Large intestine (tissue), 3 donors: ENCODE measurements around the gene PPP2R5B. TPM values are rescaled to one million over a fixed set of nuclear protein-coding genes. Genes with fewer than 3 reads are reported as not detected.
A peak's percentile ranks its signal among the peaks of the same experiment; 100 is the strongest.

Experiments
- DNase-seq, 2 donors: peaks; one replicate each; pipeline versions ENCODE4 v3.0.0 to v3.0.0-alpha.2; 2013
- H3K27ac ChIP-seq: one replicate; pipeline ENCODE4 v1.5.1; 2013; ENCODE audit warnings: low read length
- H3K27me3 ChIP-seq: 2 replicates; pipeline ENCODE4 v1.6.1; 2013; ENCODE audit warnings: low read length; ENCODE audit not compliant: control insufficient read depth, insufficient read depth
- H3K36me3 ChIP-seq: 2 replicates; pipeline ENCODE4 v1.6.1; 2013; ENCODE audit warnings: low read length; ENCODE audit not compliant: control insufficient read depth, insufficient read depth
- H3K4me1 ChIP-seq: one replicate; pipeline ENCODE4 v1.6.1; 2013; ENCODE audit warnings: low read length; ENCODE audit not compliant: control insufficient read depth, insufficient read depth
- H3K4me3 ChIP-seq: one replicate; pipeline ENCODE4 v1.5.1; 2013; ENCODE audit warnings: low read length
- H3K9me3 ChIP-seq: one replicate; pipeline ENCODE4 v1.6.1; 2013; ENCODE audit warnings: mild to moderate bottlenecking, low read depth, low read length, moderate library complexity; ENCODE audit not compliant: control insufficient read depth
- WGBS: methylation state at CpG from one replicate; pipeline ENCODE4 v1.1.5; 2013; ENCODE audit warnings: low lambda C conversion rate; ENCODE audit not compliant: insufficient coverage; 5-methylcytosine and 5-hydroxymethylcytosine counted together
- polyA plus RNA-seq: library from polyadenylated mRNA; unstranded; fragments of 120-200 nt; gene quantifications from one replicate; pipeline ENCODE4 v1.2.1, GENCODE V29; 2013

PPP2R5B gene
- polyA plus RNA-seq, 1 donor, result 11.6 TPM

GRCh38 chr11:64947208-64947814 is 22.8 kb downstream of the PPP2R5B start:
- H3K27ac ChIP-seq, result no peak overlapping the region
- H3K36me3 ChIP-seq, result no peaks in the 10 kb centered on the region
- no peak overlapping the region for H3K4me3 ChIP-seq
- no peaks in the 10 kb centered on the region for H3K27me3 ChIP-seq
- DNase-seq, result no peak
- H3K9me3 ChIP-seq, result no peaks in the 10 kb centered on the region
- H3K4me1 ChIP-seq, result no peaks in the 10 kb centered on the region
- no CpG with 5 or more reads among the region's 5 CpGs for WGBS

GRCh38 chr11:64951529-64951928 is 27.0 kb downstream of the PPP2R5B start:
- Histone ChIP-seq H3K4me1 (no peaks in the 10 kb centered on the region), H3K27me3 (no peaks in the 10 kb centered on the region), H3K9me3 (no peaks in the 10 kb centered on the region), H3K27ac (no peak overlapping the region), H3K36me3 (no peaks in the 10 kb centered on the region), H3K4me3 (no peak overlapping the region)
- DNase-seq, result no peak
- WGBS, result no CpG with 5 or more reads among the region's 4 CpGs

GRCh38 chr11:64954201-64954600 is 29.7 kb downstream of the PPP2R5B start:
- H3K27ac ChIP-seq, result no peak overlapping the region
- no peaks in the 10 kb centered on the region for H3K4me1 ChIP-seq
- H3K36me3 ChIP-seq, result no peaks in the 10 kb centered on the region
- WGBS, result no CpG with 5 or more reads among the region's 5 CpGs
- H3K4me3 ChIP-seq, result no peak overlapping the region
- H3K9me3 ChIP-seq, result no peaks in the 10 kb centered on the region
- DNase-seq, result no peak
- H3K27me3 ChIP-seq, result no peaks in the 10 kb centered on the region

DNA sequence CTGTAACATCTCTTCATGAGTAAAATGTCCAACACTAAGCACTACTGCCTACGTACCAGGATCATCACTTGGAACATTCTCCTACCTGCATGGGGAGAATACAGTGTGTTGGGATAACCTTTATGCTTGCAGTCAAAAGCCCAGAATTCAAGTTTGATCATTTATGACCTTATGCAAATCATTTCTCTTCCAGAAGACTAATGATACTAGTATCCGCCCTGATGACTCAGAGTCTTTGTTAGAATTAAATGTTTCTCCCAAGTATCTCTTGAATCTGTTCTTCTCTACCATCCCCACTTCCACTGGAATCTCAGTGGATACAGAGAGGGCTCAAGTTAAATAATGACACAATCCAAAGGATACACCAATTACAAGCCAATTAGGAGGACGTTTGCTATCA is 35.0 kb downstream of the PPP2R5B start:
- WGBS, result 80% methylated on average over 1 of the region's 3 CpGs
- H3K4me3 ChIP-seq, result no peak overlapping the region
- H3K4me1 ChIP-seq, result no peaks in the 10 kb centered on the region
- H3K36me3 ChIP-seq, result no peaks in the 10 kb centered on the region
- no peaks in the 10 kb centered on the region for H3K9me3 ChIP-seq
- no peak for DNase-seq
- H3K27me3 ChIP-seq, result no peaks in the 10 kb centered on the region
- no peak overlapping the region for H3K27ac ChIP-seq

DNA sequence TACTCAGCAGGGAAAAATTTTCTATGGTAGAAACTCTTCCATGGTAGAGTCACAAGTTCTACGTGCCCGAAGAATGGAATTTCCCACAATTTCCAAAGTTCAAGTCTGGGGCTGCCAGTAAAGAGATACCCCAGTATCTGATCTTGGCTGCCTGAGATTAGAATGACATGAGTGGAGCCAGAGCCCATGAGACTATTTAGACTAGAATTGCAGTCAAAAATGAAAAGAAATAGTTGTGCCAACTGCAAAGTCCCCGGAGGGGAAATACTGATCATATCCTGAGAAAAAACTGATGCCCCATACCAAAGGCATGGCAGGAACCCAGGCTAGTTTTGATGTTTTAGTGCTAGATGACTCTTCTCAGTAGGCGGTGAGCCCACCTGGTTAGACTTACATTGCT is 36.2 kb downstream of the PPP2R5B start:
- Histone ChIP-seq H3K4me1 (no peaks in the 10 kb centered on the region), H3K9me3 (no peaks in the 10 kb centered on the region), H3K4me3 (no peak overlapping the region), H3K27ac (no peak overlapping the region), H3K27me3 (no peaks in the 10 kb centered on the region), H3K36me3 (no peaks in the 10 kb centered on the region)
- no peak for DNase-seq
- WGBS, result 88% methylated on average over 1 of the region's 4 CpGs

DNA sequence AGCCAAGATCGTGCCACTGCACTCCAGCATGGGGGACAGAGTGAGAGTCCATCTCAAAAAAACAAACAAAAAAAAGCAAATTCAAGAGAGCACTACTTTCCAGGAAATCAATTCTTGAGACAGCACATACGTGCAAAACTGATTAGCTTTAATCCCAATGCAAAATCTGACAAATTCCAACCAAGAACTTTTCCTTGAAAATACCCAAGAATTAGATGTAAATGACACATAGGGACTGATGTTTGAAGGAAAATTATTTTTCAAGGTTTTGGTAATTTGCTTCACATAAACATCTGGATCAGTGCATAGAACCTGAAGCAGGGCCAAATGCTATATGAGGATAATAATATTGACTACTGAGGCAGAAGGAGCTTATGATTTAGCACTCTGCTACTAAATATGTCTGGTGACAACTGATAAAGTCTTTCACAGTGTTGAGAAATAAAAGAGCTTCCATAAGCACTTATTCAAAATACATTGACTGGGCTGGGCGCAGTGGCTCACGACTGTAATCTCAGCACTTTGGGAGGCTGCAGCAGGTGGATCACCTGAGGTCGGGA is 38.7 kb downstream of the PPP2R5B start:
- WGBS, result no CpG with 5 or more reads among the region's 5 CpGs
- no peak overlapping the region for H3K27ac ChIP-seq
- H3K4me3 ChIP-seq, result no peak overlapping the region
- H3K4me1 ChIP-seq, result no peaks in the 10 kb centered on the region
- H3K27me3 ChIP-seq, result no peaks in the 10 kb centered on the region
- DNase-seq, result no peak
- no peaks in the 10 kb centered on the region for H3K9me3 ChIP-seq
- H3K36me3 ChIP-seq, result no peaks in the 10 kb centered on the region

DNA sequence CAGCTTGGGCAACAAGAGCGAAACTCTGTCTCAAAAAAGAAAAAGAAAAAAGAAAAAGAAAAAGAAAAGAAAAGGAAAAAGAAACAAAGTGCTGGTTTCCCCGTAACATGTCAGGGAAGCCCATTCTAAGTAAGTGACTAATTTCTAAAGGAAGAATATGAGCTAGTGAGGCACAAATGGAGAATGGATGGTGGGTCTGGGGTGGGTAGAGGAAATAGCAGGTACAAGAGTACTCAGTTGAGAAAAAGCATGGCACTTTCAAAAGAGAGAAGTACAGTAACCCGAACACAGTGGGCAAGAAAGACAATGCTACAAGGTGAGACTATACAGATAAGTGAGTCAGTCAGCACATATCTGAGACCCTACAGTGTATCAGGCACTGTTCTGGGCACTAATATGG is 42.9 kb downstream of the PPP2R5B start:
- WGBS, result 97% methylated on average over 2 of the region's 3 CpGs

GRCh38 chr11:64969209-64969608 is 44.7 kb downstream of the PPP2R5B start:
- Histone ChIP-seq H3K4me1 (peaks cover 10% of the 10 kb centered on the region), H3K27me3 (peaks cover 5% of the 10 kb centered on the region), H3K9me3 (peaks cover 4% of the 10 kb centered on the region), H3K4me3 (no peak overlapping the region), H3K27ac (peak overlapping the region; percentile 60), H3K36me3 (no peaks in the 10 kb centered on the region)
- 13% methylated on average over 1 of the region's 5 CpGs for WGBS
- peak; percentile 36 to 73 for DNase-seq

More for the DNA sequence above, 42.9 kb downstream of the PPP2R5B start:
- DNase-seq, result no peak
- H3K4me3 ChIP-seq, result no peak overlapping the region
- no peaks in the 10 kb centered on the region for H3K36me3 ChIP-seq
- H3K27ac ChIP-seq, result no peak overlapping the region
- H3K27me3 ChIP-seq, result peaks cover 5% of the 10 kb centered on the region
- peaks cover 10% of the 10 kb centered on the region for H3K4me1 ChIP-seq
- H3K9me3 ChIP-seq, result peaks cover 4% of the 10 kb centered on the region

DNA sequence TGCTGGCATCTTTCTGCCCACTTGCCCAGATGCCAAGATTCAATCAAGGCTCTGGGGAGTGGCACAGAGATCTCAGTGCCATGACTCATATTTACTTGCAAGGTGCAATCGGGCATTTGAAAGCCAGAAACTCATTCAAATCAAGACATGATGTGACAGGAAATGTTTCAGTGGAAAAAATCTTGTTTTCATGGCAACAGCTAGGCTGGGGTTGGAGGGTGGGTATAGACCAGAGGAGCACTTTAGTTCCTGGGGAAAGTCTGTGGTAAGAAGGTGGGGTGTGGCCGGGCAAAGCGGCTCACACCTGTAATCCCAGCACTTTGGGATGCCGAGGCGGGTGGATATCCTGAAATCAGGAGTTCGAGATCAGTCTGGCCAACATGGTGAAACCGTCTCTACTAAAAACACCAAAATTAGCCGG is 46.3 kb downstream of the PPP2R5B start:
- H3K27ac ChIP-seq, result no peak overlapping the region
- peaks cover 10% of the 10 kb centered on the region for H3K4me1 ChIP-seq
- peaks cover 4% of the 10 kb centered on the region for H3K9me3 ChIP-seq
- peaks cover 5% of the 10 kb centered on the region for H3K27me3 ChIP-seq
- WGBS, result no CpG with 5 or more reads among the region's 8 CpGs
- H3K36me3 ChIP-seq, result no peaks in the 10 kb centered on the region
- H3K4me3 ChIP-seq, result no peak overlapping the region
- no peak for DNase-seq

- H3K36me3 ChIP-seq, result no peaks in the 10 kb centered on the region
- peaks cover 5% of the 10 kb centered on the region for H3K27me3 ChIP-seq
- H3K27ac ChIP-seq, result no peak within 1 kb of the TSS
- H3K4me1 ChIP-seq, result peaks cover 10% of the 10 kb centered on the region
- WGBS, result no CpG with 5 or more reads among the region's 69 CpGs
- peaks cover 4% of the 10 kb centered on the region for H3K9me3 ChIP-seq
- peak within 1 kb of the TSS; percentile 36 for H3K4me3 ChIP-seq
- DNase-seq, result peak; percentile 84 to 88
These were observed 47.1 kb downstream of the PPP2R5B start, which contains the start of gene MAJIN for GRCh38 chr11:64971421-64972233. TSS of gene MAJIN (minus strand) at chr11:64972108. CDS start at chr11:64959405, 12,703 bp downstream.
